Right lobe of liver (tissue), 4 donors: ENCODE results near the gene ALDOA.

Experiments
- POLR2A ChIP-seq: fragments of 450-650 bp; IDR thresholded peaks from one replicate; pipeline ENCODE4 v1.6.1; 2017; ENCODE audit warnings: antibody characterized with exemption, mild to moderate bottlenecking
- TF ChIP-seq, protein P1 (sequence below), 4 donors: fragments of 200-600 bp in 3 of 4; fragments of 450-650 bp in 1 of 4; IDR thresholded peaks; one replicate each; pipeline versions ENCODE4 v1.5.1 to v1.8.0; 2016 to 2022; ENCODE audit warnings: antibody characterized with exemption in 4 of 4, mild to moderate bottlenecking in 2 of 4
- donor health status: DM: no; HTN: no; CAD: no.
- donor health status: DM: no; HTN: no; CAD: no.
- donor health status: DM: no; HTN: yes; CAD: no.

DNA sequence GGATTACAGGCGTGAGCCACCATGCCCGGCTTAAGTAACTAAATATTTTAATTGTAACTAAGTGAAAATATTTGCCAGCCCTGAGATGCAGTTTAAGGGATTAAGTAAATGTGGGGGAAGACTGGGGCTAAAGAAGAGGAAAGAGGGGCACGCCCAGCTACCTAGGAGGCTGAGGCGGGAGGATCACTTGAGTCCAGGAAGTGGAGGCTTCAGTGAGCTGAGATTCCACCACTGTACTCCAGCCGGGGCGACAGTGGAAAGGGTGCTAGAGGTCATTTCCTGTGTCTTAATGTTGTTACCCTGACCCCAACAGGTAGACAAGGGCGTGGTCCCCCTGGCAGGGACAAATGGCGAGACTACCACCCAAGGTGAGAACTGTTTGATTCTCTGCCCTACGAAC, 2.8 kb downstream of the ALDOA start:
- TF ChIP-seq, protein P1, sequence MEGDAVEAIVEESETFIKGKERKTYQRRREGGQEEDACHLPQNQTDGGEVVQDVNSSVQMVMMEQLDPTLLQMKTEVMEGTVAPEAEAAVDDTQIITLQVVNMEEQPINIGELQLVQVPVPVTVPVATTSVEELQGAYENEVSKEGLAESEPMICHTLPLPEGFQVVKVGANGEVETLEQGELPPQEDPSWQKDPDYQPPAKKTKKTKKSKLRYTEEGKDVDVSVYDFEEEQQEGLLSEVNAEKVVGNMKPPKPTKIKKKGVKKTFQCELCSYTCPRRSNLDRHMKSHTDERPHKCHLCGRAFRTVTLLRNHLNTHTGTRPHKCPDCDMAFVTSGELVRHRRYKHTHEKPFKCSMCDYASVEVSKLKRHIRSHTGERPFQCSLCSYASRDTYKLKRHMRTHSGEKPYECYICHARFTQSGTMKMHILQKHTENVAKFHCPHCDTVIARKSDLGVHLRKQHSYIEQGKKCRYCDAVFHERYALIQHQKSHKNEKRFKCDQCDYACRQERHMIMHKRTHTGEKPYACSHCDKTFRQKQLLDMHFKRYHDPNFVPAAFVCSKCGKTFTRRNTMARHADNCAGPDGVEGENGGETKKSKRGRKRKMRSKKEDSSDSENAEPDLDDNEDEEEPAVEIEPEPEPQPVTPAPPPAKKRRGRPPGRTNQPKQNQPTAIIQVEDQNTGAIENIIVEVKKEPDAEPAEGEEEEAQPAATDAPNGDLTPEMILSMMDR (IDR thresholded peaks at IDR 0.05): no peak
- no peak for TF ChIP-seq POLR2A
